GM21390 (cell line): ENCODE measurements around the gene MIA.
"Not testable (repeated sequence)": the region's sequence is repeated elsewhere in the genome, so short reads cannot be mapped to it uniquely, and the experiment has no call there.

Experiments used
- ATAC-seq: cut with Tn5 transposase; IDR thresholded peaks from one replicate; pipeline ENCODE4 v1.9.1; 2021; ENCODE audit not compliant: unreplicated experiment

The MIA gene

GRCh38 chr19:40777937-40778705 lies 2.8 kb downstream of the MIA start, which contains the start of gene RAB4B:
Gene RAB4B (plus strand): TSS chr19:40778247. CDS start chr19:40778376, 129 bp downstream.
- peak; percentile 48 for ATAC-seq

GRCh38 chr19:40778706-40779284 lies 3.5 kb downstream of the MIA start:
- no peak for ATAC-seq

DNA sequence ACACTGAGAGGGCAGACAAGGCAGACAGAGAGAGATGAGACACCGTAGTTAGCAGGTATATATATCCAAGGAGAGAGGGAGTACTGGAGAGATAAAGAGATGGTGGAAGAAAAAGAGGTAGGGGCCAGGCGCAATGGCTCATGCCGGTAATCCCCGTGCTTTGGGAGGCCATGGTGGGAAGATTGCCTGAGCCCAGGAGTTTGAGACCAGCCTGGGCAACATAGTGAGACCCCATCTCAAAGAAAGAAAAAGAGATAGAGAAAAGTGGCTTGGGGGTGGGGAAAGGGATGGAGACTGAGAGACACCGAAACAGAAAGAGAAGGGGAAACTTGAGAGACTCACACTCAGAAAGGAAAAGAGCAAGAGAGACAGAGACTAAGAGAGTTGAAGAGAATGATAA lies 5.3 kb downstream of the MIA start:
- ATAC-seq = no peak

- no peak for ATAC-seq
These were observed 5.8 kb downstream of the MIA start for GRCh38 chr19:40781140-40781539.

- no peak for ATAC-seq
These were observed 8.4 kb downstream of the MIA start for GRCh38 chr19:40783711-40784110.

GRCh38 chr19:40784146-40784545 lies 8.8 kb downstream of the MIA start:
- not testable (repeated sequence) for ATAC-seq

GRCh38 chr19:40785526-40785925 lies 10.2 kb downstream of the MIA start:
- no peak for ATAC-seq

GRCh38 chr19:40786060-40787037 lies 11.0 kb downstream of the MIA start:
- ATAC-seq = no peak

GRCh38 chr19:40791349-40791748 lies 16.0 kb downstream of the MIA start:
- no peak for ATAC-seq

DNA sequence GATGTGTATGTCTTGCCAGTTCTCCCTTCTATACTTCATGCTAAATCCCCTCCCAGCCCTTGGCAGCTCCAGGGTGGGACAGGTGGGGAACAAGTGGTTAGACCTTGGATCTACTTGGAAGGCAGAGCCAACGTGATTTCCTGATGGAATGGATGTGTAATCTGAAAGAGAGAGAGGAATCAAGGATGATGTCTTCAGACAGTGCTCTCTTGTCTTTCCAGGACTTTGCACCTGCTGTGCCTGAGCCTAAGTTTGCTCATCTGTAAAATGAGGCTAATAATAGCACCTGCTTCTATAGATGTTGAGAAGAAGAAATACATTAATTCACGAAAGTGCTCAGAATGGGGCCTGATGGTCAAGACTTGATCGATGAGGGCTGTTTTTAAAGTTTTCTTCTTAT lies 16.7 kb downstream of the MIA start:
- ATAC-seq = no peak

GRCh38 chr19:40797166-40797962 lies 22.0 kb downstream of the MIA start:
- no peak for ATAC-seq

- ATAC-seq = no peak
These were observed 22.8 kb downstream of the MIA start for GRCh38 chr19:40797963-40798682.

- peak; percentile 63 for ATAC-seq
These were observed 23.6 kb downstream of the MIA start, which contains the start of gene EGLN2 for GRCh38 chr19:40798683-40799557. Gene EGLN2 (plus strand): TSS chr19:40799191. CDS start chr19:40800573, 1,382 bp downstream.

DNA sequence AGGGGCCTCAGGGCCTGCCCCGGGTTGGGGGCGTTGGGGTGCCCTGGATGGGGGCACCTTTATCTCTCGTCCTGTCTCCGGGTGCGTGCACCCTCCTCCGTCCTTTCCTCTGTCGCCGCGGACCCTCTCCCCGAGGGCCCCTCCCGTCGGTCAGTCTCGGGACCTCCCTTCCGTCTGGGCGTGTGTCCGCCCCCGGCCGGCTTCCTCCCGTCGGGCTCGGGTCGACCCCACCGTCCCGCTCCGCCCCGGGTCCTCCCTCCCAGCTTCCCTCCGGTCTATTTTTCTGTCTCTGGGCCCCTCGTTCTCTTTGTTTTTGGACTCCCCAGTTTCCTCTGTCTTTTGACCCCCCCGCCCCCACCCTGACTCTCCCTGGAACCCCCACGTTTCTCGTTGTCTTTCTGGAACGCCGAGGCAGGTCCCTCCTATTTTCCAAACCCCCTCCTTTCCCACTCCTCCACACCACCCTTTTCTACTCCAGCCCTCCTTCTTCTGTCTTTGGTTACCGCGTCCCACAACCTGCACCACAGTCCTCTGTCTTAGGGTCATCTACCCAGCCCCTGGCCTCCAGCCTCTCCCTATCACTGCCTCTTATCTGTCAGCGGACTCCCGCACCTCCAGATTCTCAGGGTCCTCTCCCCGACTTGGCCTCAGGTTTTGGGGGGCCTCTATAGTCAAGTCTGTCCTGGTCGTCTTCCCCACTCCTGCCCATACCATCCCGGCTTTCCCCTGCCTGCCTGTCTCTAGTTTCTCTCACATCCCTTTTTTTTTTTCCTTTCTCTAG lies 24.4 kb downstream of the MIA start:
- no peak for ATAC-seq

- ATAC-seq = no peak
These were observed 25.1 kb downstream of the MIA start for GRCh38 chr19:40800339-40800996.

GRCh38 chr19:40800997-40801377 lies 25.7 kb downstream of the MIA start:
- ATAC-seq = no peak

DNA sequence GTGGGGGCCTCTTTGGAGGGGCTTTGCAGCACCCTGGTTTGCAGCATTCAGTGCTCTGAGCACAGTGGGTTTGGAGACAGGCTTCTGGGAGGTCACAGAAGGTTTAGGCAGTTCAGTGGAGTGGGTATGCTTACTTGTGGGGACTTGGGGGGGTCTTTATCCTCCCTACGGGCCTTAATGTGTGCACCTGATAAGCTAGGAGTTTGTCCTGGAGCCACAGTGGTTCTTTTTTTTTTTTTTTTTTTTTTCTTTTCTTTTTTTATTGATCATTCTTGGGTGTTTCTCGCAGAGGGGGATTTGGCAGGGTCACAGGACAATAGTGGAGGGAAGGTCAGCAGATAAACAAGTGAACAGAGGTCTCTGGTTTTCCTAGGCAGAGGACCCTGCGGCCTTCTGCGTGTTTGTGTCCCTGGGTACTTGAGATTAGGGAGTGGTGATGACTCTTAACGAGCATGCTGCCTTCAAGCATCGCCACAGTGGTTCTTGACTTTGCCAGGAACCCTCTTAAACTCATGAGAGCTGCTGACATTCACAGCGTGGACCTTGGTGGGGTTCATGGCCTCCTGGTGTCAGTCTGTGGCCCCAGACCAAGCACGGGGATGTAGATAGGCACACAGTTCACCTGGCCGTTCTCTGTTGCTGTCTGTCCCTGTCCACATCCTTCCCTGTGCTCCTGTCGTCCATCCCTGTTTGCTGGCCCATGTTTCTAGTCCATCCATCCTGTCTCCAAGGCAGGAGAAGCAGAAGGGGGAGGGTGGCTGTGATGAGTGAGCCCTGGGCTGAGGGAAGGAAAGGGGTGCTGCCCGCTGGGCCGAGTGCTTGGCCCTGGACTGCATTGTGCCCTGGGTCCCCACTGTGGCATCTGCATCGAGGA lies 26.3 kb downstream of the MIA start:
- ATAC-seq = no peak
